HUES48 (cell line): ENCODE data around the gene KRT7.
A peak's percentile ranks its signal among the peaks of the same experiment; 100 is the strongest.

Source experiments
- H3K27ac ChIP-seq: one replicate; pipeline ENCODE4 v1.7.0; 2013; ENCODE audit warnings: low read depth, low read length, inconsistent platforms
- H3K27me3 ChIP-seq: 2 replicates; pipeline ENCODE4 v1.6.1; 2013; ENCODE audit warnings: mild to moderate bottlenecking, low read length; ENCODE audit not compliant: control insufficient read depth, insufficient read depth
- H3K36me3 ChIP-seq: 2 replicates; pipeline ENCODE4 v1.6.1; 2013; ENCODE audit warnings: low read length; ENCODE audit not compliant: control insufficient read depth, insufficient read depth
- H3K4me1 ChIP-seq: 2 replicates; pipeline ENCODE4 v1.6.1; 2013; ENCODE audit warnings: mild to moderate bottlenecking, low read length; ENCODE audit not compliant: control insufficient read depth, insufficient read depth
- H3K4me3 ChIP-seq: 2 replicates; pipeline ENCODE4 v1.5.1; 2013; ENCODE audit warnings: mild to moderate bottlenecking, low read depth, low read length
- H3K9ac ChIP-seq: 2 replicates; pipeline ENCODE4 v1.6.1; 2013; ENCODE audit warnings: mild to moderate bottlenecking, low read depth, low read length, moderate library complexity
- H3K9me3 ChIP-seq: 2 replicates; pipeline ENCODE4 v1.6.1; 2013; ENCODE audit warnings: low read length; ENCODE audit not compliant: control insufficient read depth, insufficient read depth

Gene KRT7

GRCh38 chr12:52225752-52226151, 7.3 kb upstream of the KRT7 start:
- Histone ChIP-seq H3K27me3 (peaks cover under 1% of the 10 kb centered on the region; the same call in 1 of the 2 replicates), H3K9ac (no peak overlapping the region), H3K4me1 (no peaks in the 10 kb centered on the region), H3K27ac (no peak overlapping the region), H3K9me3 (no peaks in the 10 kb centered on the region), H3K36me3 (no peaks in the 10 kb centered on the region), H3K4me3 (no peak overlapping the region)

GRCh38 chr12:52226446-52226845, 6.6 kb upstream of the KRT7 start:
- Histone ChIP-seq H3K9ac (no peak overlapping the region), H3K9me3 (no peaks in the 10 kb centered on the region), H3K4me1 (no peaks in the 10 kb centered on the region), H3K27ac (no peak overlapping the region), H3K36me3 (no peaks in the 10 kb centered on the region), H3K27me3 (peaks cover 7% of the 10 kb centered on the region), H3K4me3 (no peak overlapping the region)

DNA sequence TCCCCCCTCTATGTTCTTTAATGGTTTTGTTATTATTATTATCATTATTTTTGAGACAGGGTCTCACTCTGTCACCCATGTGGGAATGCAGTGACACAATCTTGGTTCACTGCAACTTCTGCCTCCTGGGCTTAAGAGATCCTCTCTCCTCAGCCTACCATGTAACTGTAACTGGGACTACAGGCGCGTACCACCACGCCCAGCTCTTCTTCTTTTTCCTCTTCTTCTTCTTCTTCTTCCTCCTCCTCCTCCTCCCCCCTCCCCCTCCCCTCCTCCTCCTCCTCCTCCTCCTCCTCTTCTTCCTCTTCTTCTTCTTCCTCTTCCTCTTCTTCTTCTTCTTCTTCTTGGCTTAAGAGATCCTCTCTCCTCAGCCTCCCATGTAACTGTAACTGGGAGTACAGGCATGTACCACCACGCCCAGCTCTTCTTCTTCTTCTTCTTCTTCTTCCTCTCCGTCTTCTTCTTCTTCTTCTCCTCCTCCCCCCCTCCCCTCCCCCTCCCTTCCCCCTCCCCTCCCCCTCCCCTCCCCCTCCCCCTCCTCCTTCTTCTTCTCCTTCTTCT, 5.4 kb upstream of the KRT7 start:
- peaks cover 9% of the 10 kb centered on the region; the same call in 1 of the 2 replicates for H3K4me1 ChIP-seq
- no peaks in the 10 kb centered on the region for H3K9me3 ChIP-seq
- H3K9ac ChIP-seq = no peak overlapping the region
- H3K27me3 ChIP-seq = peaks cover 20% of the 10 kb centered on the region
- H3K4me3 ChIP-seq = no peak overlapping the region
- H3K27ac ChIP-seq = no peak overlapping the region
- H3K36me3 ChIP-seq = no peaks in the 10 kb centered on the region

DNA sequence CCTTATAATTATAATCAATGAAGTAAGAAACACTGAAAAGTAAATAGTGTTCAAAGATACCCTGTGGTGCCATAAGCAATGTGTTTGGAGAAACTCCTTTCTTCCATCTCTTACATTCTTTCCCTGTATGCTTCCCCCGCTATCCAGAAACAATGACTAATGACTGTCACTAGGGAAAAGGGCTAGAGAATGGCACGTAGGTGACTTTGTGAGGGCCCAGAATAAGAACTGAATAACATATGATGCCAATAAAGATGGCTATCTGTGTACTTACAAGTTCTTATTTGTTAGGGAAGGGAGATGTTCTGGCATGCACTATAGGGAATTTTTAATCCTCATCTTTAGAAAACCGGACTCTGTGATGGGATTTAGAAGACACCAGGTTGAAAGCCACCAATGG, 4.7 kb upstream of the KRT7 start:
- H3K9ac ChIP-seq = no peak overlapping the region
- H3K27ac ChIP-seq = no peak overlapping the region
- H3K4me3 ChIP-seq = no peak overlapping the region
- H3K9me3 ChIP-seq = no peaks in the 10 kb centered on the region
- peaks cover 27% of the 10 kb centered on the region for H3K27me3 ChIP-seq
- peaks cover 10% of the 10 kb centered on the region; the same call in 1 of the 2 replicates for H3K4me1 ChIP-seq
- no peaks in the 10 kb centered on the region for H3K36me3 ChIP-seq

GRCh38 chr12:52228931-52229330, 4.1 kb upstream of the KRT7 start:
- no peak overlapping the region for H3K9ac ChIP-seq
- H3K4me1 ChIP-seq = peaks cover 14% of the 10 kb centered on the region
- H3K27me3 ChIP-seq = peaks cover 31% of the 10 kb centered on the region
- H3K4me3 ChIP-seq = no peak overlapping the region
- no peaks in the 10 kb centered on the region for H3K36me3 ChIP-seq
- H3K9me3 ChIP-seq = no peaks in the 10 kb centered on the region
- no peak overlapping the region for H3K27ac ChIP-seq

DNA sequence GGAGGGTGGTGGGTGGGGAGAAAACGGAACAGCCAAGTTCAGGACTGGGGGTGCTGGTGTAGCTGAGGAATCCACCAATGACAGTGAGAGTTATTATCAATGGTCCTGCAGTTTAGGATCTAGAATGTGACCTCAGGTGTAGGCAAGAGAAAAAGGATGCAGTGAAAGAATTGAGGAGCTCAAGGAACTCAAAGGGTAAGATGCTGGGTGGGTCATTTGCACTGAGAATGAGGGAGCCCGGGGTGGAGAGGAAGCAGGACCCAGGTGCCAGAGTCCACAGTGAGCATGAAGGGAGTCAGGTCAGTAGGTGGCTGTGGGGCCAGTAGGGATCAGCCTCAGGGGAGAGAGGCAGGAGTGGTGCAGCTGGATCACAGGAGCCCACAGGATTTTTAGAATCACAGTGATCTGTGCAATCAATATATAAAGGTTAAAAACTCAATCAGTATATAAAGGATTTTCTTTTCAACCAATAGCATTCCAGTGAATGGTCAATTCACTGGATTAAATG, 3.2 kb upstream of the KRT7 start:
- Histone ChIP-seq H3K4me1 (peaks cover 14% of the 10 kb centered on the region), H3K4me3 (no peak overlapping the region), H3K9ac (no peak overlapping the region), H3K9me3 (no peaks in the 10 kb centered on the region), H3K27me3 (peaks cover 35% of the 10 kb centered on the region), H3K36me3 (no peaks in the 10 kb centered on the region), H3K27ac (no peak overlapping the region)

GRCh38 chr12:52230364-52231281, 2.4 kb upstream of the KRT7 start:
- H3K9ac ChIP-seq = no peak overlapping the region
- H3K4me1 ChIP-seq = peaks cover 14% of the 10 kb centered on the region
- no peak overlapping the region for H3K27ac ChIP-seq
- H3K36me3 ChIP-seq = no peaks in the 10 kb centered on the region
- no peak overlapping the region for H3K4me3 ChIP-seq
- no peaks in the 10 kb centered on the region for H3K9me3 ChIP-seq
- H3K27me3 ChIP-seq = peaks cover 35% of the 10 kb centered on the region

DNA sequence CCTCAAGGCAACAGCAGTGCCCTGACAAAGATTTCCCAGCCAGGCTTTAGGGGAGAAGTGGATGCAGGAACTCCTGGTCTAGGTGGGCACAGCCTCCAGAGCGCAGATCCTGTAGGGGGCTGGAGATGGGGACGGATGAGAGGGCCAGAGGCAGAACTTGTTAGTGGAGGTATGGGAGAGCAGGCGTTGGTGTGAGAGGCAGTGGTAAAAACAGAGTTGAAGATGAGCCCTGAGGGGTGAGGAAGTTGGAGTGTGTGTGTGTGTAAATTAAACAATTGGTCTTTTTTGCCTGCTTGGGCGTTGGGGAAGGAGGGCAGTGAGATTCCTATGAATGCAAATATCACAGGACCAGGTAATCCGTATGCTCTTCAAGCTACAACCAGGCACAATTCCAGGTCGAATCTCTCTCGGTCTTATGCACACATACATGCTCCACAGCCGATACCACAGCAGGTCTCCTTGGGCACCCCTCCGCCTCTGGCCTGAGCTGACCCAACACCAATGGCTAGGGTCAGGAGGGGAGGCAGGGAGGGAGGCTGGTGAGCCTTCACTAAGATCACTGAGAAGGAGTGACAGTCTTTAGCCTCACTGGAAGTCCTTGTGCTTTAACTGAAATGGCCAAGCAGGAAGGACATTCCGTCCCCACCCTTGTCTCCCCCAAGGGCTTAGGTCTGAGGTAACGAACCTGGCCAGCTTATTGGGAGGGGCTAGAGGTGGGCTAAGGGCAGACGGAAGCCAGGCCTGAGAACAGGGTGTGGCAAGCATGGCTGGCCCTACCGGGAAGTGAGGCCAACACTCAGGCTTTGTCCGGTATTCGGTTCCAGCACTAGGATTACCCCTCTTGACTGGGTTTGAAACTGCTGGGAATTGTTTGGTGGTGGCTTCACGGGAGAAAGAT, 1.5 kb upstream of the KRT7 start:
- no peaks in the 10 kb centered on the region for H3K36me3 ChIP-seq
- no peak overlapping the region for H3K9ac ChIP-seq
- H3K4me3 ChIP-seq = no peak overlapping the region
- no peaks in the 10 kb centered on the region for H3K9me3 ChIP-seq
- peaks cover 14% of the 10 kb centered on the region for H3K4me1 ChIP-seq
- peaks cover 35% of the 10 kb centered on the region for H3K27me3 ChIP-seq
- H3K27ac ChIP-seq = no peak overlapping the region

GRCh38 chr12:52232203-52232673, 805 bp upstream of the KRT7 start:
- Histone ChIP-seq H3K4me1 (peaks cover 18% of the 10 kb centered on the region), H3K4me3 (peak overlapping the region; percentile 58; the same call in 1 of the 2 replicates), H3K36me3 (no peaks in the 10 kb centered on the region)

GRCh38 chr12:52233462-52234207, 592 bp downstream of the KRT7 start:
- Histone ChIP-seq H3K9me3 (no peaks in the 10 kb centered on the region), H3K27me3 (peaks cover 35% of the 10 kb centered on the region), H3K4me1 (peaks cover 25% of the 10 kb centered on the region), H3K36me3 (no peaks in the 10 kb centered on the region), H3K4me3 (peak overlapping the region; percentile 58), H3K27ac (no peak overlapping the region), H3K9ac (no peak overlapping the region)

More at GRCh38 chr12:52232203-52232673, 805 bp upstream of the KRT7 start:
- Histone ChIP-seq H3K27ac (no peak overlapping the region), H3K9ac (no peak overlapping the region), H3K27me3 (peaks cover 35% of the 10 kb centered on the region), H3K9me3 (no peaks in the 10 kb centered on the region)
